ENCODE results near the gene IL37. TPM values are rescaled to one million over a fixed set of nuclear protein-coding genes. Genes with fewer than 3 reads are reported as not detected.

The IL37 gene
- not detected in 2 replicates for total RNA-seq

GRCh38 chr2:112910865-112911264, at the start of gene IL37:
Gene IL37 (plus strand): TSS chr2:112911165. CDS start chr2:112913013, 1,848 bp downstream.

Other genes starting within 250 kb of the IL37 start
- not detected in 2 replicates for gene NT5DC4, start 190.1 kb upstream of the IL37 start, total RNA-seq
- 7.1 and 13.5 TPM in 2 replicates for gene CKAP2L, start 146.6 kb upstream of the IL37 start, total RNA-seq
- not detected in 2 replicates for gene IL1A, start 126.7 kb upstream of the IL37 start, total RNA-seq
- gene IL1B, start 74.4 kb upstream of the IL37 start, total RNA-seq, result 0.11 TPM in 1 of 2 replicates, not detected in the other
- gene IL36G, start 66.8 kb downstream of the IL37 start, total RNA-seq, result not detected in 2 replicates
- not detected in 2 replicates for gene IL36A, start 94.3 kb downstream of the IL37 start, total RNA-seq
- gene IL36B, start 141.7 kb downstream of the IL37 start, total RNA-seq, result not detected in 2 replicates
- not detected in 2 replicates for gene IL36RN, start 148.0 kb downstream of the IL37 start, total RNA-seq
- gene IL1F10, start 156.8 kb downstream of the IL37 start, total RNA-seq, result not detected in 2 replicates
- not detected in 2 replicates for gene IL1RN, start 216.4 kb downstream of the IL37 start, total RNA-seq

All from articular chondrocyte of knee joint (primary cell).